Stimulated activated CD4-positive, alpha-beta T cell treated with anti-CD3 and anti-CD28 coated beads, Interleukin-4, amount 100 ng/mL, for 4 hours (primary cell): ENCODE data around the gene RALB.
"Not testable (repeated sequence)": the region's sequence is repeated elsewhere in the genome, so short reads cannot be mapped to it uniquely, and the experiment has no call there.

ENCODE experiments used
- DNase-seq, 2 experiments: peaks; one replicate each; pipeline ENCODE4 v3.0.0-alpha.2; 2020

Gene RALB

GRCh38 chr2:120298173-120298835 lies 45.7 kb downstream of the RALB start:
- DNase-seq = no peak

DNA sequence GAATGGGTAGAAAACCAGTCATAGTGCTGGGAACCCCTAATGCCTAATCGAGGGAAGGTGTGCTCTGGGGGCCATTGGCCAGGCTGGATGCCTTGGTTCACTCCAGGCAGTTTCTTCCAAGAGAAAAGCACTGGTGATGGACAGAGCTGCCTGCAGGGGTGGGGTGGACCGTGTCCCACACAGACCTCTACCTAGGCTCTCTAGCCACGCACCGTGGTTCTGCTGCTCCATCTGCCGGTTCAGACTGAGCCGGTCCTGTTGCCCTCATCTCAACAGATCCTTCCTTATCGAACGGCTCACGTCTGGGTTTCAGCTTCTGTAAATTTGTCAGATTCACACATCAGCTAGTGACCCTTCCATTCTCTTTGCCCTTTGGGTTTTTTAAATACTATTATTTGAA lies 46.4 kb downstream of the RALB start:
- no peak for DNase-seq

DNA sequence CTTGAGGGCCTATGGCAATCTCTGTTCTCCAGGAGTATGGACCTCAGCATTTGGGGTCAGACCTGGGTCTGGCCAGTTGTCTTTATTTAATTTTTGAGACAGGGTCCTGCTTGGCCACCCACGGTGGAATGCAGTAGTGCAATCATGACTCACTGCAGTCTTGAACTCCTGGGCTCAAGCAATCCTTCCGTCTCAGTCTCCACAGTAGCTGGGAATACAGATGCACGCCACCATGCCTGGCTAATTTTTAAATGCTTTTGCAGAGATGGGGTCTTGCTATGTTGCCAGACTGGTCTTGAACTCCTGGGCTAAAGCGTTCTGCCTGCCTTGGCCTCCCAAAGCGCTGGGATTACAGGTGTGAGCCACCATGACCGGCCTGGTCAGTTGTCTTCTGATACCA lies 46.9 kb downstream of the RALB start:
- DNase-seq = no peak

DNA sequence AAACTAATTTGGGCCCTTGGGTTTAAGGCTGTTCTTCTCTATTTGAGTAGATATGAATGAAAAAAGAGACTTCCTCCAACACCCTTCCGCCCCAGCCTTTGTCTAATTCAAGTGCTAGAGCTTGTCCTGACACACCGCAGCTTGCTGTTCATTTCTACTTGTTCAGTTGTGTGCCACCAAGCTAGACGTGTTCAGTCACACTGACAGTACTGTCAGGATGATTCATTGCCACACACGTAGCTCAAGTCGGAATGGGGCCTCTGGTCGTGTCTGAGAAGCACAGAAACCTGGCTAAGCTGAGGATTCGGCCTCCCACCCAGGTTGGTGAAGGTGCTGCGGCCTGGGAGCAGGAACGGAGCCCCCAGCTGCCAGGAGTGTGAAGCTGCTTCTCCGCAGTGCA lies 47.7 kb downstream of the RALB start:
- DNase-seq = no peak

- no peak for DNase-seq
Observed at GRCh38 chr2:120301284-120301683, 48.6 kb downstream of the RALB start.

DNA sequence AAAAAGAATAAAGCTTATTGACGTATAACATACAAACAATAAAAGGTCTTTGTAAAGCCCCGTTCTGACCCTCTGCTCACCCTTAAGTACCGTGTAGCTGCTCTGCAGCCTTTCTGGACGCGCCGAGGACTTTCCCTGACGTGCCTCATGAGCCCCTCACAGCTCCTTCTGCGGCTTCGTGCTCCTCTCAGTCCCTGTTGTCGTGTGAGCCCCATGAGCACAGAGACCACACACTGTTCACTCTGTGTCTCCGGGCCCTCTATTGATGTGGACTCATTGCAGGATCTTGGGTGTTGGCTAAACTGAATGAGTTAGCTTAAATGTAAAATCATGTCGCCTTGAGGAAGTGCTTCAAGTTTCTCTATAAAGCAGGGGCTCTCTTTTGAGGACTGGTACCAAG lies 49.6 kb downstream of the RALB start:
- DNase-seq = no peak

DNA sequence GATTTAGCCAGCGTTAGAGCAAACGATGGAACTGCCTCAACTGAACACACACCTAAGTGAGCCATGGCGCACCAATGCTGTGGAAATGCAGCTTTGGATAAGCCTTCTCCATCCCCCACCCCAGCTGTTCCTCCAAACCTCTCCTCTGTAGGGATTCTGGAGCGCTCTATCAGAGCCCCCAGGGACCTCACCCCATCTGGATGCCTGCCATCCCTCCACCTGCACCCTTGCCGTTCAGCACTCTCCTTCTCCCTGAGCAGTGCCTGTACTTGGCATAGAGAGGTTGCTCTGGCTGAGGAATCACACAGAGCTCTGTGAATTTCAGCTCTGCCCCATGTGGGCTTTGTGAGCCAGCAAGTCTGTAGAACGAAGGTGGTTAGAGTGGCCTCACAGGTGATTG lies 50.5 kb downstream of the RALB start:
- no peak for DNase-seq

DNA sequence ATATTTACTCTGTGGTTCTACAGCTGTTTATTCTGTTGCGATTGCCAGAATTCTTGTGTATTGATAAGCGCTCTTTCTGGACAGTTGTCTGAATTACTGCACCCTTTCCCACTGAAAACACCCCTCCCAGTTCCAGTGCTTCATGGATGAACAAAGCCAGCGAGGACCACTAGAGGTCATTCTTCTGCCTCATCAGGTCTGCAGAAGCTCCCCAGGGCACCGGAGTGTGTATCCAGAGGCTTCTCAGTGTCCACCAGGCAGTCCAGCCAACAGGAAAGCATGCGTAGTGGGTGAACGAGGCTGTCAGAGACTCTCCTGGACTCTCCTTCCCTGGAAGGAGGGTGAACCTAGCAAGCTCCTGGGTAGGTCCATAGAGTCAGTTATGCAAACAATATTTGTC lies 52.6 kb downstream of the RALB start:
- DNase-seq = no peak

DNA sequence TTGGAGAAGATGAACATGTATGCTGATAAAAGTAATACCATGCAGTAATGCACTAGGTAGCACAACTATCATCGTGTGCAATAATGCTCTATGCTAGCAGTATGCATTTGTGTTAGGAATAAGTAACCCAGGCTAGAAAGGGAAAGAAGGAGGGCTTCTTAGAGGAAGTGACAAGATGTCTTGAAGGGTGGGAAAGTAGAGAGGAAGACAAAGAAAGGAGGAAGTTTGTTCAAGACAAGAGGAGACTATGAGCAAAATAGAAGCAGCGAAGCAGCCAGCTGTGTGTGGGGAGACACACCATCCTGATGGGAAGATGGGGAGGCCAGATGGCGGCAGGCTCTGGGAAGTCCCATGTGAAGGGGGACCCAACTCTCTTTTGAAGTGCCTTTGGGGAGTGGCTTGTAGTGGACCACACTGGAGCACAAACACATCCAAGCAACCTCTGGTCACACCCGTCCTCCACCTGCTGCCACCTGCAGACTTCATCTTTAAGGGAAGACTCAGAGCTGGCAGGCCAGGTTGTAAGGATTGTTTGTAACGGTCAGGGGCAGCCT lies 53.4 kb downstream of the RALB start:
- no peak for DNase-seq

GRCh38 chr2:120307482-120307881 lies 54.8 kb downstream of the RALB start:
- DNase-seq = no peak

GRCh38 chr2:120308038-120308910 lies 55.6 kb downstream of the RALB start:
- DNase-seq = no peak

DNA sequence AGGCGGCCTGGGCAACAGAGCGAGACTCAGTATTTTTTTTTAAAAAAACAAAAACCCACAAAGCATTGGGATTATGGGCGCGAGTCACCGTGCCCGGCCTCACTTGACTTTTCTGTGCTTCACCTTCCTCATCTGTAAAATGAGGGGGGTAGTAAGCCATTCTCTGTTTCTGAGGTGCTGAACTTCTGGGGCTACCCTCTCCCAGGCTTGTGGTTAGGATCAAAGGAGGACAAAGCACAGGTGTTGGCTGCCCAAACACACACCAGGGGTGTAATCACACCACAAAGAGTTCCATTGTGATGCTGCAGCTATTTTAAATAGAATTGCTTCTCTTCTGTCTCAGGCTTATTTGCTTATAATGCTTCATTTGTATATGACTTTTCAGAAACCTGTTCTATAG lies 57.5 kb downstream of the RALB start:
- DNase-seq = no peak

- DNase-seq = not testable (repeated sequence)
Observed at GRCh38 chr2:120310841-120311240, 58.2 kb downstream of the RALB start.

DNA sequence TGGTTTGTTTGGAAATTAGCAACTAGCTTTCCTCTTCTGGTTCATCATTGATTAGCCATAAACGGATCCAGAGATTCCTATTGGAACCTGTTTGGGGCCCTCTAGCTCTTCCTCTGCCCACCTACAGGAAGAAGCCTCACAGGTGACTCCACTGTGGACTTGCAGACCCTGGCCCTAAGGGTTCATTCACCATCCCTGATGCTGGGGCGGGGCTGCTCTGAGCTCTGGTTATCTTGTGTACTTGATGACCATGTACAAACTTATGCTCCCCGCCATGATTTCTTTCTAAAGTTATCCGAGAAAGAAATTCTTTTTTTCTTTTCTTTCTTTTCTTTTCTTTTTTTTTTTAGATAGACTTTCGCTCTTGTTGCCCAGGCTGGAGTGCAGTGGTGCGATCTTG lies 59.4 kb downstream of the RALB start:
- DNase-seq = no peak

DNA sequence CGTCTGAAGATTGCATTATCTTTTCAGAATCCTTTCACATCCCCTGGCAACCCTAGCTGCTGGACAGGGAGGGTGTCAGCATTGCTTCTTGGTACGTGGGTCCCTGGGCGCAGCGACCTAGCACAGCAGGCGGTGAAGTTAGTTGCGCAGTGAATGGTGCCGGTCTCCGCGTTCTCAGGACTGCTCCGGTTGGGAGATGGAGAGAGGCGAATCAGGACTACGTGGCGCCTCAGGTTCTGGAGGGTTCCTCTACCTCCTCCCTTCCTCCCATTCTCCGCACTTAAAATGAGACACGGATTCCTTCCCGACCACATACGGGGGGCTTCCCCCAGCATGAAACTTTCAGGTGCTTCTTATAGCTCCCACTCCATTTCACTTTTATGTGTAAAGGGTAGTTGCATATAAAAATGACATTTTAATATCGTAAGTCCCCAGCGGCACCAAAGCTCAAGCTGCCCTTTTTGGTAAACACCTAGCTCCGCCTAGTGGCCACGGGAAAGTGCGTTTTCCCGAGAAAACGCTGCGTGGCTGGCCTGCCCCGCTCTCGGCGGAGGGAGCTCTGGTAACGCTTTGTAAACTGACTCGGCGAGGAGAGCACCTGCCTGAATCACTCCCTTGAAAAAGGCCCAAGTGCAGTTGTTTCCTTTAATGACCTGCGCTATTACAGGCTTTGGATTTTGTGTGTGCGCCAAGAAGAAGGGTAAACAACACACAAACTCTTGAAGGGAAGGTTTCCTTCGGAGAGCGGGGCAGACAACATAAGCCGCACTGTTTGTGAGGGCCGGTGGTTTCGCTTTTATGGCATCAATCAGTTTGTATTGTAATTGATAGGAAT lies 60.4 kb downstream of the RALB start:
- peak; percentile 75 to 78 for DNase-seq

GRCh38 chr2:120313695-120314615 lies 61.3 kb downstream of the RALB start:
- DNase-seq = no peak

DNA sequence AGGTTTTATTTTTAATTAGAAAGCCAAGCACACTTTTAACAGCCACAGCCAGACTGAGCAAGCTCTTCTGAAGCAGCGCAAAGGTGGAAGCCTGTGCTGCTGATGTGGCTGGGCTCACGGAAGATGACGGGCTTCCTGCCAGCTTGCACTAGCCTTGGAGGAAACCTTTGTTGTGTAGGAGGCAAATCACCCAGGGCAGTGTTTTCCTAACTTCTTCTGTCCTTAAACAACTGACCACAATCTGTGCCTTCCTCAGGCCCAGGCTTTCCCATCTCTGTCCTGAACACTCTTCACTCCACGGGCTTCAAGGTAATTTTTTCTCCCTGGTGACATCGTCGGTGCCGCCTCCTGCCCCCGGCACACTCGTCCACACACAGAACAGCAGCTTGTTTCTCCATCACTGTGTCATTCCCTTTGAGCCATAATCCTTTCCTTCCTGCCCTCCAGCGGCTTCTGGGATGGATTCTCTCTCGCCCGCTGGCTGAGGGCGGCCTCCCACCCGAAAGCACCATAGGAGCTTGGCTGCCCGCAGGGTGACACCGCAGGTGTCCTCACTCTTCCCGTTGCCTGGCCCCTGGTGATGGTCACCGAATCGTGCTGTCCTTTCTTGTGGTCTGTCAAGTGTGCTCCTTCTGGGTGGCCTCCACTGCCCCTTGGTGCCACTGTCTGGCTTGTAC lies 62.2 kb downstream of the RALB start:
- peak in 1 of 2 experiments; percentile 13 for DNase-seq

GRCh38 chr2:120315367-120316033 lies 62.8 kb downstream of the RALB start:
- no peak for DNase-seq

DNA sequence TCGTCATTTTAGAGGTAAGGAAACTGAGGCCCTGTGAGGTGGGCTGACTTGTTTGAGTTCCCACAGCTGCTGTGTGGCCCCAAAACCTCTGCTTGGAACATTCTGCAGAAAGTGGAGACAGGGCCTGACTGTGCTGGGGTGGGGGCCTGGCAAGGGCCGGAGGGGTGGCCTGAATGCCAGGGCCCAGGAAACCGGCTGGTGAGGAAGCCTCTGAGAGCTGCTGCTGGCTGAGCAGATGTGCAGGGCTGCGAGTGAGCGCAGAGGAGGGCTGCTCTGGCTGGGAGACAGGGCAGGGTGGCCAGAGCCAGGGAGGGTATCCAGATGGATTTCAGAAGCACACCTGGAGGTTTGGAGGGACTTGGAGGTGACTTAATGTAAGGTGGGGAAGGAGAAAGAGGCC lies 63.4 kb downstream of the RALB start:
- no peak for DNase-seq

DNA sequence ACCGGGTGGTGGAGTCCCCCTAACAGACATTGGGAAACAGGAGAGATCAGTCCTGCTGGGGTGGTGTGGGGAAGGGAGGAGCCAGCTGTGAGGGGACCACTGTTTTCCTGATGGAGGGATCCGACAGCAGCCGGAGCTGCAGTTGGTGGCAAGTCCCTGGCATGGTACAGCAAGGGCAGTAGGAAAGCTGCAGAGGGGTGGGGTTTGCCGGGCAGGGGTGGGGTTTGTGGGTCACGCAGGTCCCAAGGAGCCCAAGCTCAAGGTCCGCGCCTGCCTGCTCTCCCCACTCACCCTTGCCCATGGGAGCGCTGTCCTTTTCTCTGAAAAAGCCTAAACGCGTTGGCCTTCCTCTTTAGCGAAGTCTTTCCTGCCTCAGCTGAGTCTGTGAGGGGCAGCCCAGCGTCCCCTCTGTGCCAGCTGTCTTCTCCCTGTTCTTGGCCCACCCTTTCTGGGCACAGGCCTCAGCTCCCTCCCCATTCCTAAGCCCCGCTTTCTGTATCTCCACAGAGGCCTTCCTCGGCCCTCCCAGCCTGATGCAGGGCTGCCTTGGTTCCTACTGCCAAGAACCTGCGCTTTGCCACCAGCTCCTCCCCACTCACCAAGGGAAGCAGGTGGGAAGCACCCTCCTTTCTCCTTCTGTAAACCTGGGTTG lies 64.0 kb downstream of the RALB start:
- no peak for DNase-seq
